IMR-90 (cell line): ENCODE measurements around the gene GSTO1.

Source experiments
- CEBPB ChIP-seq: IDR thresholded peaks from 2 replicates; pipeline ENCODE4 v1.6.1; 2012; ENCODE audit warnings: low read depth, low read length, improper control_type of control experiment
- MAZ ChIP-seq: IDR thresholded peaks from 2 replicates; pipeline ENCODE4 v1.6.1; 2012; ENCODE audit warnings: low read depth, mild to moderate bottlenecking, low read length, improper control_type of control experiment, moderate library complexity, borderline replicate concordance
- POLR2A ChIP-seq: IDR thresholded peaks from 2 replicates; pipeline ENCODE4 v1.6.1; 2012; ENCODE audit warnings: mild to moderate bottlenecking, low read depth, low read length
- RFX5 ChIP-seq: IDR thresholded peaks from 2 replicates; pipeline ENCODE4 v1.8.0; 2012; ENCODE audit warnings: low read depth, mild to moderate bottlenecking, low read length, moderate library complexity
- SMC3 ChIP-seq: fragments of 150-350 bp; IDR thresholded peaks from 2 replicates; pipeline ENCODE4 v1.6.1; 2016; ENCODE audit warnings: low read depth, mild to moderate bottlenecking, antibody characterized with exemption, low read length, moderate library complexity
- USF2 ChIP-seq: fragments of 150-350 bp; IDR thresholded peaks from 2 replicates; pipeline ENCODE4 v1.6.1; 2017; ENCODE audit warnings: mild to moderate bottlenecking, antibody characterized with exemption, low read length, low read depth
- TF ChIP-seq, protein P1 (sequence below): conservative IDR thresholded peaks from 2 replicates; pipeline ENCODE4 v1.5.1; 2012; ENCODE audit warnings: mild to moderate bottlenecking, low read depth, low read length, improper control_type of control experiment

DNA sequence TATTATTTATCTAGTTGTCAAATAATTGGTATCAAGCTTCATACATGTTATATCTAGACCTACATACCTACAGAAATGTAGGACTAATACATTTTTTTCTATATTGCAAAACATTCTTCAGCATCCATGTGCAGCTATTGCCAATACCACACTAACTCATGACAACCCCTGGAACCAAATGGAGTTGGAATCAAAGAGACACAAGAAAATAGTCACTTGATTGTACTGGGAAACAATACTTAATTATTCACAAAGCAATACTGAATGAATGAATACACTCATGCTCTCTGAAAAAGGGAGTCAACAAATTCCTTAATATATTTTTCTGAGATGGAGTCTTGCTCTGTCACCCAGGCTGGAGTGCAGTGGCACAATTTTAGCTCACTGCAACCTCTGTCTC lies 12.1 kb upstream of the GSTO1 start:
- TF ChIP-seq, protein P1, sequence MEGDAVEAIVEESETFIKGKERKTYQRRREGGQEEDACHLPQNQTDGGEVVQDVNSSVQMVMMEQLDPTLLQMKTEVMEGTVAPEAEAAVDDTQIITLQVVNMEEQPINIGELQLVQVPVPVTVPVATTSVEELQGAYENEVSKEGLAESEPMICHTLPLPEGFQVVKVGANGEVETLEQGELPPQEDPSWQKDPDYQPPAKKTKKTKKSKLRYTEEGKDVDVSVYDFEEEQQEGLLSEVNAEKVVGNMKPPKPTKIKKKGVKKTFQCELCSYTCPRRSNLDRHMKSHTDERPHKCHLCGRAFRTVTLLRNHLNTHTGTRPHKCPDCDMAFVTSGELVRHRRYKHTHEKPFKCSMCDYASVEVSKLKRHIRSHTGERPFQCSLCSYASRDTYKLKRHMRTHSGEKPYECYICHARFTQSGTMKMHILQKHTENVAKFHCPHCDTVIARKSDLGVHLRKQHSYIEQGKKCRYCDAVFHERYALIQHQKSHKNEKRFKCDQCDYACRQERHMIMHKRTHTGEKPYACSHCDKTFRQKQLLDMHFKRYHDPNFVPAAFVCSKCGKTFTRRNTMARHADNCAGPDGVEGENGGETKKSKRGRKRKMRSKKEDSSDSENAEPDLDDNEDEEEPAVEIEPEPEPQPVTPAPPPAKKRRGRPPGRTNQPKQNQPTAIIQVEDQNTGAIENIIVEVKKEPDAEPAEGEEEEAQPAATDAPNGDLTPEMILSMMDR: no peak
- TF ChIP-seq RFX5 (no peak), POLR2A (no peak), CEBPB (no peak), MAZ (no peak), SMC3 (no peak), USF2 (no peak)
